Uterus (tissue), 4 donors: Measurements from ENCODE around the gene ARID3B. TPM values are rescaled to one million over a fixed set of nuclear protein-coding genes. Genes with fewer than 3 reads are reported as not detected.

ENCODE experiments used
- DNase-seq, 2 donors: peaks; one replicate each; pipeline ENCODE4 v3.0.0-alpha.2; 2019 to 2020
- H3K27ac ChIP-seq, 2 donors: fragments of 200-600 bp; sonication (generic); 1 replicate in 1 of 2; 2 replicates in 1 of 2; pipeline ENCODE4 v1.5.1; 2016 to 2018
- H3K27me3 ChIP-seq, 2 donors: fragments of 200-600 bp; sonication (generic); one replicate each; pipeline ENCODE4 v1.5.1; 2018 to 2019; ENCODE audit warnings: control low read depth in 1 of 2
- H3K36me3 ChIP-seq, 2 donors: fragments of 200-600 bp; sonication (generic); one replicate each; pipeline ENCODE4 v1.5.1; 2019; ENCODE audit warnings: control low read depth in 1 of 2
- H3K4me1 ChIP-seq, 2 donors: fragments of 200-600 bp; sonication (generic); one replicate each; pipeline ENCODE4 v1.5.1; 2018 to 2019; ENCODE audit warnings: control low read depth in 1 of 2
- H3K4me3 ChIP-seq, 2 donors: fragments of 200-600 bp; sonication (generic); 1 replicate in 1 of 2; 2 replicates in 1 of 2; pipeline ENCODE4 v1.5.1; 2018 to 2019; ENCODE audit warnings: mild to moderate bottlenecking in 1 of 2
- H3K9me3 ChIP-seq, 2 donors: fragments of 200-600 bp; sonication (generic); one replicate each; pipeline ENCODE4 v1.5.1; 2019; ENCODE audit warnings: control low read depth in 1 of 2
- POLR2A ChIP-seq, 2 donors: fragments of 450-650 bp; IDR thresholded peaks; one replicate each; pipeline ENCODE4 v1.6.1; 2016; ENCODE audit warnings: antibody characterized with exemption in 2 of 2, mild to moderate bottlenecking in 1 of 2, moderate library complexity in 1 of 2
- intact Hi-C: fragments of 100-400 bp; cut with DNase I; formaldehyde crosslinking; loops from one replicate; pipeline ENCODE4 v1.15.1; 2023; ENCODE audit warnings: low total_unique reads
- total RNA-seq, 4 donors: library from RNA; depleted of rRNA in 3 of 4; stranded (reverse); fragments of >200 nt in 3 of 4; gene quantifications; one replicate each; pipeline versions ENCODE4 v1.1.0 to v1.2.4, GENCODE V29; 2014 to 2023
- TF ChIP-seq, protein P1 (sequence below), 4 experiments: fragments of 200-600 bp in 2 of 4; fragments of 450-650 bp in 2 of 4; sonication (generic) in 2 of 4; IDR thresholded peaks; one replicate each; pipeline ENCODE4 v1.5.1; 2016 to 2019; ENCODE audit warnings: antibody characterized with exemption in 4 of 4, mild to moderate bottlenecking in 2 of 4, moderate library complexity in 1 of 4
- donor health status: DM: yes; HTN: yes; CAD: no.

The ARID3B gene
- total RNA-seq, 4 donors from 2014 or later: 1.5 to 8.8 (median 3.7) TPM

DNA sequence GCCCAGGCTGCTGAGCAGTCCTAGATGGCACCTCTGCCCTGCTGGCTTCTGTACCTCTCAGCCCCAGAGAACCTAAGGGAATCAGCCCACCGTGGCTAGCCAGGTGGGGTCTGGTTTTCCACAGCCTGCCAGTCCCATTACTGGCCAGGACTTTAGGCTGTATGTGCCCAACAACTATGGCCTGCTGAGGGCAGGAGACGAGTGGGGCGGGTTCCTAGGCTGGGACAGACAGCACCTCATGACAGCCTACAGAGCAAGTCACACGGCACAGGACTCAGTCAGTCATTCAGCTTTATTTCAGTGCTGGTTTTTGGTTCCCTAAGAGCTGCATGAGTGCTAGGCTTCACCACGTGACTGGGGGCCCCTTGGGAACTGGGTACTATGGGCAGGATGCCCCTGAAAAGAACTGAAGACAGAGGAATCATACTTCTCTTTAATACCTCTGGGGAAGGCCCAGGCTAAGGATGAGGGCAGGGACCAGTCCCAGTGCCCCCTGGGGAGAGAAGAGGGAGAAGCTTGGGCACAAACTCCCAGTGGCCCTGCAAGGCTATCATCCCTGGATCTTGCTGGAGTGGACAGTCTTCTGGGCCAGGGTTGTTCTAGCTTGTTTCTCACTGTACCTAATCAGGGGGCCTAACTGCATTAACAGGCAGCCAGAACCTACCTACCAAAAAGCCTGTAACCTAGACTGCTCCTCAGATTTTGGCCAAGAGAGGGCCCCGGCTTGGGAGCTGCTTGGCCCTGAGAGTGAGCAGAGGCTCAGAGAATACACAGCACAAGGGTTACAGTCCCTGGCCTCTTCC is 89.5 kb downstream of the ARID3B start:
- intact Hi-C loops: loop anchor here (5.0 kb wide), 1 partner anchor 137 kb away; no protein-coding TSS in a partner anchor
- Histone ChIP-seq H3K9me3 (no peaks in the 10 kb centered on the region), H3K4me1 (no peaks in the 10 kb centered on the region), H3K27me3 (no peaks in the 10 kb centered on the region), H3K4me3 (no peak overlapping the region), H3K27ac (no peak overlapping the region), H3K36me3 (no peaks in the 10 kb centered on the region)
- no peak for DNase-seq
- TF ChIP-seq, protein P1, sequence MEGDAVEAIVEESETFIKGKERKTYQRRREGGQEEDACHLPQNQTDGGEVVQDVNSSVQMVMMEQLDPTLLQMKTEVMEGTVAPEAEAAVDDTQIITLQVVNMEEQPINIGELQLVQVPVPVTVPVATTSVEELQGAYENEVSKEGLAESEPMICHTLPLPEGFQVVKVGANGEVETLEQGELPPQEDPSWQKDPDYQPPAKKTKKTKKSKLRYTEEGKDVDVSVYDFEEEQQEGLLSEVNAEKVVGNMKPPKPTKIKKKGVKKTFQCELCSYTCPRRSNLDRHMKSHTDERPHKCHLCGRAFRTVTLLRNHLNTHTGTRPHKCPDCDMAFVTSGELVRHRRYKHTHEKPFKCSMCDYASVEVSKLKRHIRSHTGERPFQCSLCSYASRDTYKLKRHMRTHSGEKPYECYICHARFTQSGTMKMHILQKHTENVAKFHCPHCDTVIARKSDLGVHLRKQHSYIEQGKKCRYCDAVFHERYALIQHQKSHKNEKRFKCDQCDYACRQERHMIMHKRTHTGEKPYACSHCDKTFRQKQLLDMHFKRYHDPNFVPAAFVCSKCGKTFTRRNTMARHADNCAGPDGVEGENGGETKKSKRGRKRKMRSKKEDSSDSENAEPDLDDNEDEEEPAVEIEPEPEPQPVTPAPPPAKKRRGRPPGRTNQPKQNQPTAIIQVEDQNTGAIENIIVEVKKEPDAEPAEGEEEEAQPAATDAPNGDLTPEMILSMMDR (IDR thresholded peaks at IDR 0.05): no peak
- TF ChIP-seq POLR2A (IDR thresholded peaks at IDR 0.05): no peak

DNA sequence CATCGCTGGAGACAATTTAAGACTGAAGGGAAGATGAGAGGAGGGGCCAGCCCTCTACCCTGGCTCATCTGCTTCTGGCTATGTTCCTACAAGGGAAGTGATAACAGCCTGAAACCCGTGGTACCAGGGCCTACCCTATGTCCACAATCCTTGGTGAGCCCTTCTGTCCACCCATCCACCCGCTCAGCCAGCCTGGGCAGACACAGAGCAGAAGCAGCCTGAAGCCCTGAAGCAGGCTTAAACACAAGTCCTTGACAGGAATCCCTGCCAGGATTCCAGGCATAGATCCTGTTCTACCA is 90.0 kb downstream of the ARID3B start:
- Histone ChIP-seq H3K4me3 (no peak overlapping the region), H3K36me3 (no peaks in the 10 kb centered on the region), H3K27ac (no peak overlapping the region), H3K9me3 (no peaks in the 10 kb centered on the region), H3K4me1 (no peaks in the 10 kb centered on the region), H3K27me3 (no peaks in the 10 kb centered on the region)
- DNase-seq: no peak
- intact Hi-C loops: loop anchor here (5.0 kb wide), 1 partner anchor 136 kb away; no protein-coding TSS in a partner anchor
- TF ChIP-seq, protein P1 (IDR thresholded peaks at IDR 0.05): no peak
- no peak for TF ChIP-seq POLR2A (IDR thresholded peaks at IDR 0.05)

DNA sequence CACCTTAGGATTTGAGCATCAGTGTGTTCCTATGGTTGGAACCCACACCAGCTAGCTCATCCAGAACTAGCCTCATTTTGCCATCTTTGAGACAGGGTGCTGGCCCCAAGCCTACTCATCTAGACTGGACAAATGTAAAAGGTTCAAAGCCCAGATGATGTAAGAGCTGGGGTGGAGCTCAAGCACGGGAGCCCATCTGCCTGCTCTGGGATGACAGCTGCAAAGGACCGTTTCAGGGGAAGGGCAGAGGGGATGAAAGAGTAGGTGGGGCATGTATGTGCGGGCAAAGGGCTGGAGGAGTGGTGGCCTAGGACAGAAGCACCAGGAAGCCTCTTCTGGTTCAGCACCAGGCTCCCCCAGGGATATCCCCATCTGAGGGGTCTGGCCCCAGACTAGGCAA is 90.4 kb downstream of the ARID3B start:
- TF ChIP-seq, protein P1 (IDR thresholded peaks at IDR 0.05): no peak
- no peak for TF ChIP-seq POLR2A (IDR thresholded peaks at IDR 0.05)
- DNase-seq: no peak
- no peak overlapping the region for H3K27ac ChIP-seq
- H3K4me3 ChIP-seq: no peak overlapping the region
- no peaks in the 10 kb centered on the region for H3K36me3 ChIP-seq
- H3K9me3 ChIP-seq: no peaks in the 10 kb centered on the region
- no peaks in the 10 kb centered on the region for H3K4me1 ChIP-seq
- H3K27me3 ChIP-seq: no peaks in the 10 kb centered on the region
- intact Hi-C loops: loop anchor here (5.0 kb wide), 1 partner anchor 136 kb away; no protein-coding TSS in a partner anchor

DNA sequence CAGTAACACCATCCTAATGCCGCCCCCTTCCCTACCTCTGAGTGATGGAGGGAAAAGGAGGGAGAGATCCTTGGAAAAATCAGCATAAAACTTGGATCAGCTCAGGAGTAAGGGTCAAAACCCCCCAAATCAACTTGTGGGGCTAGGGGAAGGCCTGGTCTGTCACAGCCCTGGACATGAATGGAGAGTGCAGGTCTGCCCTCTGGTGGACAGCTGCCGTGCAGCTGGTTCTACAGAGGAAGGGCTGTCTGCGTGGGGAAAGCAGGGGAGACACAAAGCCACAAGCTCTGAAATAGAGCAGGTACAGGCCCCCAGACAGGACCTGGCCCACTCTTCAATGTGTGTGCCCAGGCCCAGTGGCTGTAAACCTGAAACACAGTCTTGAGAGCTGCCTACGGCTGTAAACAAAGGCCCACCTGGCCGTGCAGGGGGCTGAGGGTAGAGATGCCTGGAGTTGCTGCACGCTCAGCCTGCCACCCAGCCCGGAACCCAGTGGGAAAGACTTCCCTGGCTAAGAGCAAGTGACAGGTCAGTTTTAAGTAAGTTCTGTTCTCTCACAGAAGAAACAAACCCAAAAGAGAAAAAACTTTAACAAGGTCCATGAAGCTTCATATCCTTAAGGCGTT is 91.0 kb downstream of the ARID3B start:
- H3K27ac ChIP-seq: no peak overlapping the region
- no peaks in the 10 kb centered on the region for H3K4me1 ChIP-seq
- no peak overlapping the region for H3K4me3 ChIP-seq
- TF ChIP-seq, protein P1 (IDR thresholded peaks at IDR 0.05): peak; percentile 61 to 71 (median 64)
- TF ChIP-seq POLR2A (IDR thresholded peaks at IDR 0.05): no peak
- peak; percentile 47 to 59 for DNase-seq
- no peaks in the 10 kb centered on the region for H3K27me3 ChIP-seq
- H3K36me3 ChIP-seq: no peaks in the 10 kb centered on the region
- intact Hi-C loops: loop anchor here (5.0 kb wide), 1 partner anchor 135 kb away; no protein-coding TSS in a partner anchor
- no peaks in the 10 kb centered on the region for H3K9me3 ChIP-seq

DNA sequence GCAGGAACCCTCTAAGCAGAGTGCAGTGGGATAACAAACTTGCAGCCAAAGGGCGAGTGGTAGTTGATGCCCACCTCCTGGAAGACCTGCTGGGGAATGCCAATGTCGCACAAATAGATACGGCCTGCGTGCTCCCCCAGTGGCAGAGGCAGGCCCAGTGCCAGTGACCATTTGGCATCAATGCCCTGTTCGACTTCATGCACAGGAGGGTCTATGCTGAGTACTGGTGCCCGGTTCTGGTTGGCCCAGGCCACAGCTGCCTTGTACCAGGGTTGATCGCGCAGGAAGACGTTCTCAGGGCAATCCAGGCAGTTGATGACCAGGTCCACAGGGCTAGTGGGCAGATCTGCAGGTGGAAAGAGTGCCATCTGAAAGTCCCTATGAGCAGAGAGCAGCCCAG is 91.6 kb downstream of the ARID3B start:
- H3K4me1 ChIP-seq: no peaks in the 10 kb centered on the region
- no peak for DNase-seq
- H3K4me3 ChIP-seq: no peak overlapping the region
- H3K36me3 ChIP-seq: no peaks in the 10 kb centered on the region
- TF ChIP-seq, protein P1 (IDR thresholded peaks at IDR 0.05): no peak
- no peak for TF ChIP-seq POLR2A (IDR thresholded peaks at IDR 0.05)
- H3K27me3 ChIP-seq: no peaks in the 10 kb centered on the region
- intact Hi-C loops: loop anchor here (5.0 kb wide), 1 partner anchor 135 kb away; no protein-coding TSS in a partner anchor
- no peaks in the 10 kb centered on the region for H3K9me3 ChIP-seq
- H3K27ac ChIP-seq: no peak overlapping the region
